Measurements from ENCODE around the gene CARNS1. TPM values are rescaled to one million over a fixed set of nuclear protein-coding genes. Genes with fewer than 3 reads are reported as not detected.
A peak's percentile ranks its signal among the peaks of the same experiment; 100 is the strongest.

Gene CARNS1
- total and polyA plus RNA-seq, 8 donors = 0.29 to 33.3 (median 2.9) TPM

- 7 to 24% (median 12%) methylated on average over 5 of the region's 5 CpGs; no CpG with 5 or more reads in 1 of the 5 donors for WGBS, 5 donors
- intact Hi-C loops (cut with DNase I; ENCODE audit: low total_unique reads) = no loop called here
- H3K27ac ChIP-seq = peak overlapping the region; percentile 85 to 96 (median 92)
- H3K36me3 ChIP-seq = peaks cover 0 to 5% (median 2%) of the 10 kb centered on the region in 4 donors
- H3K4me1 ChIP-seq = peaks cover 37 to 58% (median 55%) of the 10 kb centered on the region in 4 donors
- TF ChIP-seq POLR2AphosphoS5 (IDR thresholded peaks at IDR 0.05) = peak in 2 of 3 donors; percentile 77 to 83
- no peak for TF ChIP-seq EP300 (IDR thresholded peaks at IDR 0.05)
- no peaks in the 10 kb centered on the region for H3K9me3 ChIP-seq
- peak; percentile 83 to 96 for DNase-seq
- H3K27me3 ChIP-seq = no peaks in the 10 kb centered on the region
- peak overlapping the region; percentile 82 to 95 (median 88) for H3K4me3 ChIP-seq
Measured at GRCh38 chr11:67468056-67468455, 52.6 kb downstream of the CARNS1 start.

GRCh38 chr11:67468456-67468758 is 52.9 kb downstream of the CARNS1 start:
- Histone ChIP-seq H3K36me3 (peaks cover 0 to 5% (median 2%) of the 10 kb centered on the region in 4 donors), H3K27me3 (no peaks in the 10 kb centered on the region), H3K4me3 (peak overlapping the region; percentile 82 to 95 (median 88)), H3K27ac (peak overlapping the region; percentile 85 to 96 (median 92)), H3K4me1 (peaks cover 37 to 58% (median 55%) of the 10 kb centered on the region in 4 donors), H3K9me3 (no peaks in the 10 kb centered on the region)
- DNase-seq = no peak
- intact Hi-C loops (cut with DNase I; ENCODE audit: low total_unique reads) = no loop called here
- no peak for TF ChIP-seq CTCF (IDR thresholded peaks at IDR 0.05)
- TF ChIP-seq POLR2AphosphoS5 (IDR thresholded peaks at IDR 0.05) = no peak
- TF ChIP-seq POLR2A (IDR thresholded peaks at IDR 0.05) = no peak
- no peak for TF ChIP-seq EP300 (IDR thresholded peaks at IDR 0.05)
- WGBS, 5 donors = 0 to 7% (median 2%) methylated on average over 3 to 6 of the region's 6 CpGs

GRCh38 chr11:67468759-67469507 is 53.5 kb downstream of the CARNS1 start, which contains the start of gene TMEM134:
TSS of gene TMEM134 (minus strand) at chr11:67469251. CDS start at chr11:67469192, 59 bp downstream.
- 0 to 1% (median 0%) methylated on average over 5 to 76 of the region's 76 CpGs for WGBS, 5 donors
- Histone ChIP-seq H3K27ac (peak within 1 kb of the TSS; percentile 90 to 96 (median 92)), H3K4me1 (peaks cover 33 to 54% (median 51%) of the 10 kb centered on the region in 4 donors), H3K4me3 (peak within 1 kb of the TSS; percentile 82 to 95 (median 88)), H3K36me3 (peaks cover 0 to 5% (median 2%) of the 10 kb centered on the region in 4 donors), H3K9me3 (no peaks in the 10 kb centered on the region), H3K27me3 (no peaks in the 10 kb centered on the region)
- intact Hi-C loops (cut with DNase I; ENCODE audit: low total_unique reads) = no loop called here
- DNase-seq = peak; percentile 94 to 98
- TF ChIP-seq CTCF (IDR thresholded peaks at IDR 0.05) (peak in 3 of 7 experiments; percentile 25 to 41 (median 40)), EP300 (IDR thresholded peaks at IDR 0.05) (no peak), POLR2AphosphoS5 (IDR thresholded peaks at IDR 0.05) (peak; percentile 79 to 97 (median 90)), POLR2A (IDR thresholded peaks at IDR 0.05) (no peak)

- TF ChIP-seq CTCF (IDR thresholded peaks at IDR 0.05) (no peak), POLR2A (IDR thresholded peaks at IDR 0.05) (no peak), EP300 (IDR thresholded peaks at IDR 0.05) (no peak), POLR2AphosphoS5 (IDR thresholded peaks at IDR 0.05) (no peak)
- intact Hi-C loops (cut with DNase I; ENCODE audit: low total_unique reads) = no loop called here
- H3K27me3 ChIP-seq = no peaks in the 10 kb centered on the region
- WGBS, 5 donors = 5 to 9% (median 7%) methylated on average over 9 of the region's 9 CpGs
- no peaks in the 10 kb centered on the region for H3K9me3 ChIP-seq
- peak overlapping the region; percentile 90 to 96 (median 92) for H3K27ac ChIP-seq
- H3K4me1 ChIP-seq = peaks cover 30 to 49% (median 47%) of the 10 kb centered on the region in 4 donors
- no peak for DNase-seq
- H3K4me3 ChIP-seq = peak overlapping the region; percentile 82 to 95 (median 88)
- H3K36me3 ChIP-seq = peaks cover 0 to 5% (median 2%) of the 10 kb centered on the region in 4 donors
Measured at GRCh38 chr11:67469508-67469811, 54.0 kb downstream of the CARNS1 start.

Data from stomach (tissue), 9 donors.